GM12873 (cell line): ENCODE data around the gene SERPINA5.

Source experiments
- CTCF ChIP-seq: IDR thresholded peaks from 2 replicates; pipeline ENCODE4 v1.5.1; 2012; ENCODE audit warnings: low read depth, mild to moderate bottlenecking, moderate library complexity, low read length, control low read depth; ENCODE audit not compliant: insufficient read depth; ENCODE audit errors: missing control alignments

Gene SERPINA5

GRCh38 chr14:94559638-94560290 lies 21.5 kb upstream of the SERPINA5 start:
- TF ChIP-seq CTCF = no peak

- TF ChIP-seq CTCF = no peak
These were observed 20.9 kb upstream of the SERPINA5 start for GRCh38 chr14:94560291-94560665.

GRCh38 chr14:94560751-94561655 lies 20.2 kb upstream of the SERPINA5 start, which contains the start of gene SERPINA4:
SERPINA4 (plus strand) TSS chr14:94561442; CDS start chr14:94563483, 2,041 bp downstream.
- TF ChIP-seq CTCF = no peak

GRCh38 chr14:94561656-94562010 lies 19.6 kb upstream of the SERPINA5 start:
- TF ChIP-seq CTCF = no peak

- no peak for TF ChIP-seq CTCF
These were observed 19.2 kb upstream of the SERPINA5 start for GRCh38 chr14:94562022-94562421.

- TF ChIP-seq CTCF = no peak
These were observed 18.0 kb upstream of the SERPINA5 start for GRCh38 chr14:94562941-94563883.
